Astrocyte (in vitro differentiated cells and primary cell): ENCODE data around the gene S100G.

ENCODE experiments used
- EZH2 ChIP-seq: IDR thresholded peaks from 2 replicates; pipeline ENCODE4 v1.6.1; 2012; ENCODE audit warnings: mild to moderate bottlenecking, low read length, inconsistent platforms; ENCODE audit not compliant: insufficient read depth
- TF ChIP-seq, protein P1 (sequence below): IDR thresholded peaks from 2 replicates; pipeline ENCODE4 v1.5.1; 2011; ENCODE audit warnings: low read depth, mild to moderate bottlenecking, inconsistent platforms, low read length, moderate library complexity; ENCODE audit not compliant: insufficient read depth

DNA sequence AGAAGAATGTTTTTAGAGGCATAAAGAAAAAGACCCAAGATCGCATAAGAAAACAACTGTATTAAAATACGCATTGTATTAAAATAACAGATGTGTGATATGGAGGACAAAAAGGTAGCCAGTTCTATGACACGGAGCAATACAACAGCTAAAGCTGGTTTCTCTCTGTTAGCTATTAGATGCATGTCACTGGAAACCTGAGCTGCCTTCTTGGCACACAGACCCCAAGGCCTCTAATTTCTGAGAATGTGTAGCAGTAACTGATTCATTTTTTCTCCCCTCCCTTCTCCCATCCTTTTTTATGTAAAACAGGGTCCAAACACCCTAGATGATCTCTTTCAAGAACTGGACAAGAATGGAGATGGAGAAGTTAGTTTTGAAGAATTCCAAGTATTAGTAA, 4.1 kb downstream of the S100G start:
- TF ChIP-seq, protein P1, sequence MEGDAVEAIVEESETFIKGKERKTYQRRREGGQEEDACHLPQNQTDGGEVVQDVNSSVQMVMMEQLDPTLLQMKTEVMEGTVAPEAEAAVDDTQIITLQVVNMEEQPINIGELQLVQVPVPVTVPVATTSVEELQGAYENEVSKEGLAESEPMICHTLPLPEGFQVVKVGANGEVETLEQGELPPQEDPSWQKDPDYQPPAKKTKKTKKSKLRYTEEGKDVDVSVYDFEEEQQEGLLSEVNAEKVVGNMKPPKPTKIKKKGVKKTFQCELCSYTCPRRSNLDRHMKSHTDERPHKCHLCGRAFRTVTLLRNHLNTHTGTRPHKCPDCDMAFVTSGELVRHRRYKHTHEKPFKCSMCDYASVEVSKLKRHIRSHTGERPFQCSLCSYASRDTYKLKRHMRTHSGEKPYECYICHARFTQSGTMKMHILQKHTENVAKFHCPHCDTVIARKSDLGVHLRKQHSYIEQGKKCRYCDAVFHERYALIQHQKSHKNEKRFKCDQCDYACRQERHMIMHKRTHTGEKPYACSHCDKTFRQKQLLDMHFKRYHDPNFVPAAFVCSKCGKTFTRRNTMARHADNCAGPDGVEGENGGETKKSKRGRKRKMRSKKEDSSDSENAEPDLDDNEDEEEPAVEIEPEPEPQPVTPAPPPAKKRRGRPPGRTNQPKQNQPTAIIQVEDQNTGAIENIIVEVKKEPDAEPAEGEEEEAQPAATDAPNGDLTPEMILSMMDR = no peak
- TF ChIP-seq EZH2 = no peak
